KMS-11 (cell line): ENCODE data around the gene ZNF518A.

Experiments used
- H2AFZ ChIP-seq: fragments of 200-600 bp; sonication (generic); 2 replicates; pipeline ENCODE4 v1.6.1; 2016; ENCODE audit warnings: antibody characterized with exemption, mixed run types, low read depth
- H3K27ac ChIP-seq: fragments of 200-600 bp; sonication (generic); 2 replicates; pipeline ENCODE4 v1.6.1; 2016; ENCODE audit warnings: mild to moderate bottlenecking, mixed run types
- H3K27me3 ChIP-seq: fragments of 200-600 bp; sonication (generic); 2 replicates; pipeline ENCODE4 v1.6.1; 2017; ENCODE audit warnings: mild to moderate bottlenecking, low read depth, mixed run types, moderate library complexity; ENCODE audit not compliant: insufficient read depth
- H3K36me3 ChIP-seq: fragments of 200-600 bp; sonication (generic); 2 replicates; pipeline ENCODE4 v1.6.1; 2017; ENCODE audit warnings: mild to moderate bottlenecking, mixed run types; ENCODE audit not compliant: insufficient read depth
- H3K4me1 ChIP-seq: fragments of 200-600 bp; sonication (generic); 2 replicates; pipeline ENCODE4 v1.6.1; 2016; ENCODE audit warnings: mild to moderate bottlenecking, low read depth, mixed run types; ENCODE audit not compliant: poor library complexity, severe bottlenecking
- H3K4me2 ChIP-seq: fragments of 200-600 bp; sonication (generic); 2 replicates; pipeline ENCODE4 v1.7.0; 2016; ENCODE audit warnings: mild to moderate bottlenecking, mixed run types
- H3K4me3 ChIP-seq: fragments of 200-600 bp; sonication (generic); IDR thresholded peaks from 2 replicates; pipeline ENCODE4 v1.6.1; 2017; ENCODE audit warnings: low read depth, low read length, mixed read lengths; ENCODE audit not compliant: insufficient read depth
- H3K79me2 ChIP-seq: fragments of 200-600 bp; sonication (generic); 2 replicates; pipeline ENCODE4 v1.6.1; 2016; ENCODE audit warnings: low read depth, mixed run types; ENCODE audit not compliant: insufficient read depth
- H3K9ac ChIP-seq: fragments of 200-600 bp; sonication (generic); 2 replicates; pipeline ENCODE4 v1.6.1; 2016; ENCODE audit warnings: mild to moderate bottlenecking, mixed run types
- H4K20me1 ChIP-seq: fragments of 200-600 bp; sonication (generic); 2 replicates; pipeline ENCODE4 v1.6.1; 2016; ENCODE audit warnings: mild to moderate bottlenecking, mixed run types; ENCODE audit not compliant: insufficient read depth
- TF ChIP-seq, protein P1 (sequence below): fragments of 200-600 bp; sonication (generic); conservative IDR thresholded peaks from 2 replicates; pipeline ENCODE4 v1.6.1; 2017; ENCODE audit warnings: low read depth, mild to moderate bottlenecking, antibody characterized with exemption, low read length, moderate library complexity, mixed read lengths

The ZNF518A gene

DNA sequence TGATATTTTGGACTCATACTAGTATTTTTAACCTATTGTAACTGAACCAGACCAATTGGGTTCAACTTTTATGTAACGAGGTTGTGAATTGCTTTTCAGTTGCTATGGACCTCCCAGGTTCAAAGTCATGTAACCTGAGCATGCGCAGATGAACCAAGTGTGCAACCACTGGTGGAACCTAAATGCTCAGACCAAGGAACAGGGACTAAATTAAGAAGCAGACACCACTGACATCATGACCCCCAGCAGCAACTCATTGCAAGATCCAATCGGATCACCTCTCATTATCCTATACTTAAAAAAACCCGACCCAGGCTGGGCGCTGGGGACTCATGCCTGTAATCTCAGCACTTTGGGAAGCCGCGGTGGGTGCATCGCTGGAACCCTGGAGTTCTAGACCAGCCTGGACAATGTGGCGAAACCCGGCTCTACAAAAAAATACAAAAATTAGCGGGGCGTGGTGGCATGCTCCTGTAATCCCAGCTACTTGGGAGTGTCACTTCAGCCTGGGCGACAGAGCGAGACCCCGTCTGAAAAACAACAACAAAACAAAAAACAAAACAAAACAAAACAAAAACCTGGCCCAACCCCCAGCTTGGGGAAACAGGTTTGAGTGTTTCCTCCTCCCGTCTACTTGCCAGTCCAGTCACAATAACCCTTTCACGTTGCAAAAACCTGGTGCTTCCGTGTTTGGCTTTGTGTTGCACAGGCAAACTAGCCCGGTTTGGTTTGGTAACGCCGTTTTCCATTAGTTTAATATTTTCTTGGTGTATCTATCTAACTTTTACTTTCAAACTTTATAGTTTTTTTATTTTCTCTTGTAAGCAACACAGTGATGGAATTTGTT, 11.3 kb upstream of the ZNF518A start:
- no peak overlapping the region for H2AFZ ChIP-seq
- no peaks in the 10 kb centered on the region for H3K79me2 ChIP-seq
- no peak overlapping the region for H3K27ac ChIP-seq
- no peak overlapping the region for H3K4me3 ChIP-seq
- H4K20me1 ChIP-seq, result no peaks in the 10 kb centered on the region
- H3K9ac ChIP-seq, result no peak overlapping the region
- H3K4me1 ChIP-seq, result peaks cover 2% of the 10 kb centered on the region
- TF ChIP-seq, protein P1, sequence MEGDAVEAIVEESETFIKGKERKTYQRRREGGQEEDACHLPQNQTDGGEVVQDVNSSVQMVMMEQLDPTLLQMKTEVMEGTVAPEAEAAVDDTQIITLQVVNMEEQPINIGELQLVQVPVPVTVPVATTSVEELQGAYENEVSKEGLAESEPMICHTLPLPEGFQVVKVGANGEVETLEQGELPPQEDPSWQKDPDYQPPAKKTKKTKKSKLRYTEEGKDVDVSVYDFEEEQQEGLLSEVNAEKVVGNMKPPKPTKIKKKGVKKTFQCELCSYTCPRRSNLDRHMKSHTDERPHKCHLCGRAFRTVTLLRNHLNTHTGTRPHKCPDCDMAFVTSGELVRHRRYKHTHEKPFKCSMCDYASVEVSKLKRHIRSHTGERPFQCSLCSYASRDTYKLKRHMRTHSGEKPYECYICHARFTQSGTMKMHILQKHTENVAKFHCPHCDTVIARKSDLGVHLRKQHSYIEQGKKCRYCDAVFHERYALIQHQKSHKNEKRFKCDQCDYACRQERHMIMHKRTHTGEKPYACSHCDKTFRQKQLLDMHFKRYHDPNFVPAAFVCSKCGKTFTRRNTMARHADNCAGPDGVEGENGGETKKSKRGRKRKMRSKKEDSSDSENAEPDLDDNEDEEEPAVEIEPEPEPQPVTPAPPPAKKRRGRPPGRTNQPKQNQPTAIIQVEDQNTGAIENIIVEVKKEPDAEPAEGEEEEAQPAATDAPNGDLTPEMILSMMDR, result no peak
- no peaks in the 10 kb centered on the region for H3K36me3 ChIP-seq
- no peak overlapping the region for H3K4me2 ChIP-seq
- H3K27me3 ChIP-seq, result no peaks in the 10 kb centered on the region

DNA sequence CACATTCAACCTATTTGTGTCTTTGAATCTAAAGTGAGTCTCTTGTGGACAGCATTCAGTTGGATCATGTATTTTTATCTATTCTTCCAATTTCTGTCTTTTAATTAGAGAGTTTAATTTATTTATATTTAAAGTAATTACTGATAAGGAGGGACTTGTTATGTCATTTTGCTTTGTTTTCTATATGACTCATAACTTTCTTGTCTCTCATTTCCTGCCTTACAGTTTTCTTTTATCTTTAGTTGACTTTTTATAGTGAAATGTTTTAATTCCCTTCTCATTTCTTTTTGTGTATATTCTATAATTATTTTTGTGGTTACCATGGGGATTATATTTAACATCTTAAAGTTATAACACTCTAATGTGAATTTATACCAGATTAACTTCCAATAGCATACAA, 7.3 kb upstream of the ZNF518A start:
- H3K4me1 ChIP-seq, result peaks cover 19% of the 10 kb centered on the region
- H3K9ac ChIP-seq, result no peak overlapping the region
- H2AFZ ChIP-seq, result no peak overlapping the region
- H3K4me2 ChIP-seq, result no peak overlapping the region
- no peaks in the 10 kb centered on the region for H3K36me3 ChIP-seq
- no peaks in the 10 kb centered on the region for H4K20me1 ChIP-seq
- no peaks in the 10 kb centered on the region for H3K79me2 ChIP-seq
- no peak overlapping the region for H3K27ac ChIP-seq
- no peak overlapping the region for H3K4me3 ChIP-seq
- H3K27me3 ChIP-seq, result no peaks in the 10 kb centered on the region
- TF ChIP-seq, protein P1, result no peak

DNA sequence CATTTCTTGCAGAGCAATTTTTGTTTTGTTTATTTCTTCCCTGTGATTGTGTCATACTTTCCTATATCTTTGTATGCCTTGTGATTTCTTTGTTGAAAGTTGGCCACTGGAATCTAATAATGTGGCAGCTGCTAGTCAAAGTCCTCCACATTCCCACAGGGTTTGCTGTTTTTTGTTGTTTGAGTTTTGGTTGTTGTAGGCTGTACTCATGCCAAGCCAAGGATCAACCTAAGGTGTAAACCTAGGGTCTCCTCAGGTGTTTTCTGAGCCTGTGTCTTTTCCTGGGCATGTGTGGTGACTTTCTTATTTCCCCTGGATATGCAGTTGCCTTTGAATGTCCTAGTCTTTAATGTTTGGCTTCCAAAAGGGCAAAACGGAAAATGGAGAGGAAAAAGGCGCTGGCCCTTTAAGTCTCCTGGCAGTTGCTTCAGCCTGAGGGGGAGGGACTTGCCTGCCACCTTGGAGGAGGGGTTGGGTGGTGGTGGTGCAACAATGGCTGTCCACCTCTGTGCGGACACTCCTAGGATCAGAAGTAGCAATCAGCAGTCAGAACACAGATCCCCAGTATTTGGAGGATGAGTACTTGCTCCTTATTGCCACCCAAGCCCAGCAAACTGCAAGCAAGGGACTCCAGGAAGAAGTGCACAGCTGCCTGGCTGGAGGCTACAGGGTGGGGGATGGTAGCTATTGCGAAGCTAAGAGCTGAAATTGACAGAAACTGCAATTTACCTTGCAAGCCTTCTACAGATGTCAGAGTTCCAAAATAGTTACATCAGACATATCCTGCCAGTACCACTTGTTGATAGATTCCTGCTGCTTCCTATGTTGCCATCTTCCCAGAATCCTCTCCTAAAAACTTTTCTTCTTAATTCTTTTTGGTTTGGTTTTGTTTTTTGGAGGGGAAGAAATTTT, 5.6 kb upstream of the ZNF518A start:
- peak overlapping the region; percentile 66 for H3K27ac ChIP-seq
- no peaks in the 10 kb centered on the region for H4K20me1 ChIP-seq
- H2AFZ ChIP-seq, result peak overlapping the region; percentile 100
- no peak overlapping the region for H3K4me3 ChIP-seq
- H3K9ac ChIP-seq, result peak overlapping the region; percentile 43
- no peaks in the 10 kb centered on the region for H3K27me3 ChIP-seq
- peaks cover 28% of the 10 kb centered on the region for H3K4me1 ChIP-seq
- H3K4me2 ChIP-seq, result peak overlapping the region; percentile 87
- TF ChIP-seq, protein P1, result no peak
- no peaks in the 10 kb centered on the region for H3K36me3 ChIP-seq
- H3K79me2 ChIP-seq, result no peaks in the 10 kb centered on the region

DNA sequence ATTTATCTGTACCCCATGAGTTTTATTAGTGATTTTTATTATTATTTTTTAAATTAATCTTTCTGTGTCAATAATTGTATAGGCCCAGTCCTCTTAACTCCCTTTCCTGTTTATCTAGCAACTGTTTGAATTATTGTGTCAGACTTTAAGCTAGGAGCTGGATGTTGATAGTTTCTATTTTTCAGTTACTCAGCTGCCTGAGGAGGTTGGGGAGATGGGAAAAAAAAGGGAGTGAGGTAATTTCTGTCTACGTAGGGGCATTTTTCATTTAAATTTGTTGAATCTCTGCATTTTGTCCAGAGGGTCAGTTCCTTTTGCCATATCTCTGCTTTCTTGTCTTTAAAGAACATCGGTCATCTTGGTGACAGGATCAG, 5.0 kb upstream of the ZNF518A start:
- no peak overlapping the region for H3K4me3 ChIP-seq
- H3K9ac ChIP-seq, result no peak overlapping the region
- H3K4me1 ChIP-seq, result peaks cover 30% of the 10 kb centered on the region
- H3K36me3 ChIP-seq, result no peaks in the 10 kb centered on the region
- H3K4me2 ChIP-seq, result peak overlapping the region; percentile 87
- peak overlapping the region; percentile 100; the same call in 1 of the 2 replicates for H2AFZ ChIP-seq
- peak overlapping the region; percentile 66 for H3K27ac ChIP-seq
- H4K20me1 ChIP-seq, result no peaks in the 10 kb centered on the region
- H3K79me2 ChIP-seq, result no peaks in the 10 kb centered on the region
- no peaks in the 10 kb centered on the region for H3K27me3 ChIP-seq
- TF ChIP-seq, protein P1, result no peak
